ENCODE results near the gene SCN9A. TPM values are rescaled to one million over a fixed set of nuclear protein-coding genes. Genes with fewer than 3 reads are reported as not detected.
"Not testable (repeated sequence)": the region's sequence is repeated elsewhere in the genome, so short reads cannot be mapped to it uniquely, and the experiment has no call there.

Gene SCN9A
- total RNA-seq, 4 donors from 2014 or later, result 1.5 to 14.2 (median 4.6) TPM

DNA sequence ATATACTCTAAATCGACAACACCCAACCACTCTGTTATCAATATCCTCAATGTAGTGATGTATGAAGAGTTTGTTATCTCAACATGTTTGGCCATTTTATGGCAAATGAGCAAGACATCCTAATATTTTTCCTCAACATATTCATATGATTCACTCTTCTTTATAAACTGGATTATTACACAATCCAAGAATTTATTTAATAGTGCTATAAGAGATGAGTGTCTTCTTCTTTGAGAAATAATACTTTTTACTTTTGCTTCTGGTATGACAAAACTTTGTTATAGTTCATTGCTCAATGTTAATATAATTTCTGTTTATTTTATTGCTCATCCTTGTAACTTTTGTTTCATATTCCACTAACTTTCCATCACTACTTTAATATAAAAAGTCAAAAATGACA, 44.3 kb downstream of the SCN9A start:
- no peak for TF ChIP-seq CTCF (IDR thresholded peaks at IDR 0.05)
- no peak for TF ChIP-seq POLR2A (IDR thresholded peaks at IDR 0.05)
- intact Hi-C loops (cut with DNase I; ENCODE audit: low total_unique reads), result no loop called here
- no peaks in the 10 kb centered on the region for H3K36me3 ChIP-seq

DNA sequence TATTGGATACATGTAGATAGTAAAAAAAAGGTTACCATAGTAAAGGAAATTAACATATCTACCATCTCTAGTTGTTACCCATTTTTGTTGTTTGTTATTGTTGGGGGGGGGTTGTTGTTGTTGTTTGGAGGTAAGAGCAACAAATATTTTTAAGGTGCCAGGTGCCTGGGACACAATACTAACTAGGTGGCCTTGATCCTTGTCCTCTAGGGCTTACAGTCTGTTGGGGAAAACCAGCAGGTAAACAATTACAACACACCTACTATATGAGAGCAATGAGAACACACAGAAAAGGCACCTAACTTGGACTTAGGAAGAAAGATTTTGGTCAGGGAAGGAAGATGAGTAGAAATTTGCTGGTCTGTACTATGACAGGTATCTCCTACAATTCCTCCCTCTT, 46.3 kb downstream of the SCN9A start:
- intact Hi-C loops (cut with DNase I; ENCODE audit: low total_unique reads), result no loop called here
- H3K27ac ChIP-seq, result no peak overlapping the region
- no peak overlapping the region for H3K4me3 ChIP-seq
- TF ChIP-seq CTCF (IDR thresholded peaks at IDR 0.05) (no peak), POLR2A (IDR thresholded peaks at IDR 0.05) (no peak)
- no peaks in the 10 kb centered on the region for H3K36me3 ChIP-seq
- H3K27me3 ChIP-seq, result no peaks in the 10 kb centered on the region
- H3K9me3 ChIP-seq, result no peaks in the 10 kb centered on the region
- no peak for DNase-seq
- no peaks in the 10 kb centered on the region for H3K4me1 ChIP-seq

More for the DNA sequence above, 44.3 kb downstream of the SCN9A start:
- H3K9me3 ChIP-seq, result no peaks in the 10 kb centered on the region
- no peak overlapping the region for H3K4me3 ChIP-seq
- DNase-seq, result no peak
- H3K27ac ChIP-seq, result no peak overlapping the region
- no peaks in the 10 kb centered on the region for H3K27me3 ChIP-seq
- H3K4me1 ChIP-seq, result no peaks in the 10 kb centered on the region

GRCh38 chr2:166328147-166328546, 47.6 kb downstream of the SCN9A start:
- Histone ChIP-seq H3K9me3 (no peaks in the 10 kb centered on the region), H3K27ac (no peak overlapping the region), H3K36me3 (no peaks in the 10 kb centered on the region), H3K27me3 (no peaks in the 10 kb centered on the region), H3K4me3 (no peak overlapping the region), H3K4me1 (no peaks in the 10 kb centered on the region)
- no peak for DNase-seq
- intact Hi-C loops (cut with DNase I; ENCODE audit: low total_unique reads), result no loop called here
- TF ChIP-seq CTCF (IDR thresholded peaks at IDR 0.05) (no peak), POLR2A (IDR thresholded peaks at IDR 0.05) (no peak)

- TF ChIP-seq CTCF (IDR thresholded peaks at IDR 0.05) (no peak), POLR2A (IDR thresholded peaks at IDR 0.05) (no peak)
- Histone ChIP-seq H3K27me3 (no peaks in the 10 kb centered on the region), H3K4me3 (no peak overlapping the region), H3K36me3 (no peaks in the 10 kb centered on the region), H3K27ac (no peak overlapping the region), H3K9me3 (no peaks in the 10 kb centered on the region), H3K4me1 (no peaks in the 10 kb centered on the region)
- intact Hi-C loops (cut with DNase I; ENCODE audit: low total_unique reads), result no loop called here
- no peak for DNase-seq
Observed at GRCh38 chr2:166321076-166321475, 54.7 kb downstream of the SCN9A start.

DNA sequence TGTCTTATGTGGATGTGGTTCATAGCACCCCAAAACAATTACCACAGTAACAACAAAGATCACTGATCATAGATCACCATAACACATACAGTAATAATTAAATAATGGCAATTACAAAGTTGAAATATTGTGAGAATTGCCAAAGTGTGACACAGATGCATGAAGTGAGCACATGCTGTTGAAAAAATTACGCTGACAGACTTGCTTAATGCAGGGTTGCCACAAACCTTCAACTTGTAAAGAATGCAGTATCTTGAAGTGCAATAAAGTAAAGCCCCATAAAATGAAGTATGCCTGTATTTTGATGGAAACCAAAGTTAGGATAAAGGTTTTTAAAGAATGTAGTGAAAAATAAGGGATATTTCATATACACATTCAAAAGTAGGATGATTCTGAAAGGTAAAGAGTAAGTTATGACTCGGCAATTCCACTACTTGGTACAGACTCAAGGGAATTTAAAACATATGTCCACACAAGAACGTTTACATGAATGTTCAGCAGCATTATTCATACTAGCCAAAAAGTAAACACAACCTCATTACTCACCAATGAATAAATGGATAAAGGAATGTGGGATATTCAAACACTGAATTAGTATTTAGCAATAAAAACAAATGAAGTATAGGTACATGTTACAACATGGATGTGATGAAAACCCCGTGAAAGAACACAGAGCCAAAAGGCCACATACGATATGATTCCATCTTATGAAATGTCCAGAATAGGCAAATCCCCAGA, 61.6 kb downstream of the SCN9A start:
- H3K4me1 ChIP-seq, result no peaks in the 10 kb centered on the region
- intact Hi-C loops (cut with DNase I; ENCODE audit: low total_unique reads), result no loop called here
- no peak overlapping the region for H3K27ac ChIP-seq
- DNase-seq, result no peak
- H3K27me3 ChIP-seq, result no peaks in the 10 kb centered on the region
- no peaks in the 10 kb centered on the region for H3K9me3 ChIP-seq
- no peak for TF ChIP-seq CTCF (IDR thresholded peaks at IDR 0.05)
- no peak overlapping the region for H3K4me3 ChIP-seq
- no peaks in the 10 kb centered on the region for H3K36me3 ChIP-seq

GRCh38 chr2:166312863-166313262, 62.9 kb downstream of the SCN9A start:
- H3K4me1 ChIP-seq; H3K36me3 ChIP-seq; H3K9me3 ChIP-seq; DNase-seq; H3K27me3 ChIP-seq; H3K27ac ChIP-seq; H3K4me3 ChIP-seq; intact Hi-C loops (cut with DNase I; ENCODE audit: low total_unique reads): not testable (repeated sequence)

All from uterus (tissue), 4 donors.